ENCODE data around the gene M1AP.
"Not testable (repeated sequence)": the region's sequence is repeated elsewhere in the genome, so short reads cannot be mapped to it uniquely, and the experiment has no call there.

M1AP gene

DNA sequence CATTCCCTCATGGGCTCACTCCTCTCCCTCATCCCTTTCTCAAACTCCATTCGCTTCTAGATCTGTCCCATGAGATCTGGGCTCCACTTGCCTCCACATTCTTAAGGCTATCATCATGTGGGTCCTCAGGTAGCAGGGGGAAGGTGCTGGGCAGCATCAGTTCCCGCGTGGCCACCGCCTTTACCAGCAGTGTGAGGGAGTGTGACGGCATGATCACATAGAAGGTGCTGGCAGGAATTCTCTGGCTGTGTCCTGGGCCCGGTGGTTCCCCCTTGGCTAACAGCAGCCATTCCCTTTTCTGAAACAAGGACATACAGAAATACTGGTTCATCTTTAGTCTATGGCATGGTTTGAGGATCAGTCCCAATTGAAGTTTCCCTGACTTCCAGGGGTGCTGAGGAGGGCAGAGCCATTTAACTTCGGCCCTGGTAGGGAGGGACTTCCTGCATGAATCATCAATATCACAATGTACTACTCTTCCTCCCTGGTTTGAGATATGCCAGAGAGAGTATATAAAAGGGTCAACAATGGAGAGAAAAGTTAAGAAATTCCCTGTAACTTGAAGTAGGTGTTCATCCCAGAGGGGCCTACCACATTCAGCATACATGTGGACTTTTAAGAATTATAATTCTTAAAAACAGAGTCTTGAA lies 85.9 kb downstream of the M1AP start:
- no peaks in the 10 kb centered on the region for H3K9me3 ChIP-seq (ENCODE audit: low read depth, low read length)
- DNase-seq (ENCODE audit: low read depth, low spot score), result no peak
- H3K4me3 ChIP-seq, result no peak overlapping the region
- no peak overlapping the region for H3K9ac ChIP-seq (ENCODE audit: insufficient read length)
- TF ChIP-seq EZH2 (IDR thresholded peaks at IDR 0.05), result no peak
- H3K36me3 ChIP-seq (ENCODE audit: insufficient read depth, low read length), result no peaks in the 10 kb centered on the region
- H3K27ac ChIP-seq, result no peak overlapping the region

DNA sequence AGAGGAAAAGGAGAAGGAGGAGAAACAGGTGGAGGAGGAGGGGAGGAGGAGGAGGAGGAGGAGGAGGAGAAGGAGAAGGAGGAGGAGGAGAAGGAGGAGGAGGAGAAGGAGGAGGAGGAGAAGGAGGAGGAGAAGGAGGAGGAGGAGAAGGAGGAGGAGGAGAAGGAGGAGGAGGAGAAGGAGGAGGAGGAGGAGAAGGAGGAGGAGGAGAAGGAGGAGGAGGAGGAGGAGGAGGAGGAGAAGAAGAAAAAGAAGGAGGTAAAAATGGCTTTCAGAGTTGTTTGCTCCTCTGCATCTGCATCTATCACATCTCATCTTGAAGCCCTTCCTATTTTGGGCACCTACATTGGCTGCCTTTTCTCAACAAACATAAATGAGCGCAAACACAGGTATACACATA lies 87.1 kb downstream of the M1AP start:
- not testable (repeated sequence) for H3K27ac ChIP-seq; DNase-seq (ENCODE audit: low read depth, low spot score); H3K4me3 ChIP-seq; H3K9ac ChIP-seq (ENCODE audit: insufficient read length); H3K36me3 ChIP-seq (ENCODE audit: insufficient read depth, low read length); H3K9me3 ChIP-seq (ENCODE audit: low read depth, low read length)

DNA sequence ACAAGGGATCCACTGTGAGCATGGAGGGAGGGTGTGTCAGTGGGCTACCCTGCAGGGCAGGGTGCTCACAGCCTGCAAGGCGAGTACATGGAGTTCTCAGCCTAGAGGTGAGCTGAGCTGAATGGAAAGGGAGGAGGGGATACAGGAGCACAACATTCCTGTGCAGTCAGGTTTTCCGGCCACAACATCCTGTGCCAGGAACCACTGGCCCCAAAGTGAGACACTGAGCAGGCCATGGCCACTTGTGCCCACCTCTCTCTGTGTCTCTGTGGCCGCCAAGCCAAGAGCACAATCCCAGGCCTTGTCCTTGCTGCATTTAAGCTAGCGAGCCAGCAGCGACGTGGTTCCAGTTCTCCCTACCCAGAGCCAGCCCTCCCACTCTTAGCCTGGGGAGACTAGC lies 87.5 kb downstream of the M1AP start:
- no peak overlapping the region for H3K4me3 ChIP-seq
- H3K9ac ChIP-seq (ENCODE audit: insufficient read length), result no peak overlapping the region
- DNase-seq (ENCODE audit: low read depth, low spot score), result no peak
- no peaks in the 10 kb centered on the region for H3K9me3 ChIP-seq (ENCODE audit: low read depth, low read length)
- no peak for TF ChIP-seq EZH2 (IDR thresholded peaks at IDR 0.05)
- TF ChIP-seq FOXP2 (optimal IDR thresholded peaks at IDR 0.05; ENCODE audit: control extremely low read depth, extremely low read length, insufficient read depth), result no peak
- TF ChIP-seq POLR2AphosphoS5 (IDR thresholded peaks at IDR 0.05; ENCODE audit: borderline replicate concordance, low read depth, low read length), result no peak
- no peaks in the 10 kb centered on the region for H3K36me3 ChIP-seq (ENCODE audit: insufficient read depth, low read length)
- no peak overlapping the region for H3K27ac ChIP-seq

DNA sequence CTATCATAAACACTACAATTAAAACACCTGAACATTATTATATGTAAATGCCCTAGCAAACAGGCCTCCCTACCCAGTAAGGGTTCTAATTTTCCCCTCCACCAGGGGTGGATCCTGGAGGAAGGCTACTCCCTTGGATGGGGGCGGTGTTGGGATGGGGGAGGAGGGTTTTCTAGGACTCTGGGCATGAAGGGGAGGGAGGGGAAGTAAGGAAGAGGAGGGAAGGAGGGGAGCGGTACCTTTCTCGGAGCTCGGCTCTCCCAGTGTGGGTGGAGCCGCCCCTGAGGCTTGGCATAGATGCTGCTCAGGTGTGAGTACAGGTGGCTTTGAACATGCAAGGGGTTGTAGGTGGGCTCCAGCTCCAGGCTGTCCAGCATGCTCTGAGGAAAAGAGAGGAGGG lies 88.2 kb downstream of the M1AP start:
- DNase-seq (ENCODE audit: low read depth, low spot score), result no peak
- H3K9ac ChIP-seq (ENCODE audit: insufficient read length), result no peak overlapping the region
- no peaks in the 10 kb centered on the region for H3K9me3 ChIP-seq (ENCODE audit: low read depth, low read length)
- no peak overlapping the region for H3K4me3 ChIP-seq
- no peak for TF ChIP-seq FOXP2 (optimal IDR thresholded peaks at IDR 0.05; ENCODE audit: control extremely low read depth, extremely low read length, insufficient read depth)
- no peak for TF ChIP-seq POLR2AphosphoS5 (IDR thresholded peaks at IDR 0.05; ENCODE audit: borderline replicate concordance, low read depth, low read length)
- TF ChIP-seq EZH2 (IDR thresholded peaks at IDR 0.05), result no peak
- no peak overlapping the region for H3K27ac ChIP-seq
- H3K36me3 ChIP-seq (ENCODE audit: insufficient read depth, low read length), result no peaks in the 10 kb centered on the region

DNA sequence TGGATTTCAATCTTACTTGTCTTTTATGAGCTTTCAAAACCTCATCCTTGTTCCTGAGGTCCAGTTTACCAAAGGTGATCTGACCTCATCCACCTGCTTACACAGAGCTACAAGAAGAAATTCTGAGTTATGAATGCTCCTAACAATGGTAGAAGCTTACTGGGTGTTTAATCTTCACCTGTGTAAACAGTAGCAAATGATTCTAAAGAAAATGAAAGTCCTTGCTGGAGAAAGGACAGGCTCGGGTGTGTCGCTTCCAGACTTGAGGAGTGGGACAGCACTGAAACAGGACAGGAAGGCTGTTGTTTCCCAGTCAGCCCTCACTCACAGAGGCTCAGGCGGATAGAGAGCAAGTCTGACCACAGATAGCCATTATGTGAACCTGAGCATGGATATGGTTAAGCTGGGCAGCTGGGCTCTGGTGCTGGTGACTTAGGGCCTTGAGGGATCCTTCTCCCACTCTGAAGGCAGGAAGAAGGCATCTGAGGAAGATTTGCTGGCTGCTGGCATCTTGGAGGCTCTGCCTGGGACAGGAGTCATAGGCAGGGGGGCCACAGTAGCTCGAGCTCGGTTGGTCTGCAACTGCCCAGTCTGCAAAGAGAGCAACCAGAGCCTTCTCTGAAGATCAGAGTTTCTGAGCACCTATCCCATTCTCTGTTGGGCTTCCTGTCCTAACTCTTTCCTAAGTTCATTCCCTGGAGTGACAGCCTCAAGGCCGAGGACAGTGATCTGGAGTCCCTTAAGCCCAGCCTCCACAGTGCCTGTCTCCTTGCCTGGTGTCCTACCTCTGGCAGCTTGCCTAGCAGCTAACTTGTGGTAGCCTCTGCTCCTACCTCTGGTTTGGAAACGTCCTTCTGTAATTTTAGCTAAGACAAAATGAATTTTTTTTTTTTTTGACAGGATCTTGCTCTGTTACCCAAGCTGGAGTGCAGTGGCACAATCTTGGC lies 89.6 kb downstream of the M1AP start:
- Histone ChIP-seq H3K9ac (ENCODE audit: insufficient read length) (no peak overlapping the region), H3K4me3 (no peak overlapping the region), H3K27ac (no peak overlapping the region), H3K9me3 (ENCODE audit: low read depth, low read length) (no peaks in the 10 kb centered on the region), H3K36me3 (ENCODE audit: insufficient read depth, low read length) (no peaks in the 10 kb centered on the region)
- DNase-seq (ENCODE audit: low read depth, low spot score), result no peak
- TF ChIP-seq FOXP2 (optimal IDR thresholded peaks at IDR 0.05; ENCODE audit: control extremely low read depth, extremely low read length, insufficient read depth) (no peak), POLR2AphosphoS5 (IDR thresholded peaks at IDR 0.05; ENCODE audit: borderline replicate concordance, low read depth, low read length) (no peak), EZH2 (IDR thresholded peaks at IDR 0.05) (no peak)

DNA sequence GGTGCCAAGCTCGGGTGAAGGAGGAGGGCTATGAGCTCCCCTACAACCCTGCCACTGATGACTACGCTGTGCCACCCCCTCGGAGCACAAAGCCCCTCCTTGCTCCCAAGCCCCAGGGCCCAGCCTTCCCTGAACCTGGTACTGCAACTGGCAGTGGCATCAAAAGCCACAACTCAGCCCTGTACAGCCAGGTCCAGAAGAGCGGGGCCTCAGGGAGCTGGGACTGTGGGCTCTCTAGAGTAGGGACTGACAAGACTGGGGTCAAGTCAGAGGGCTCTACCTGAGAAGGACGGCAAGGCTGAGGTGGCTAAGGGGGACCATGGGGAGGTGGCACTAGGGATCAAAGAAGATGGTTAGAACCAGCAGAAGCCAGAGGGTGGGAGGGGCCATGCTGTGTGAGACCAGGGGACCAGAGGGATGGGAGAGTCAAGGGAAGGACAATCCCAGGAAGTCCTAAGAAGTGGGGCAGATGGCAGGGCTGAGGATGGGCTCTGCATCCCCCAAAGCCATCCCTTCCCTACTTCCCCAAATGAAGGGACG lies 91.2 kb downstream of the M1AP start:
- no peak for DNase-seq (ENCODE audit: low read depth, low spot score)
- TF ChIP-seq EZH2 (IDR thresholded peaks at IDR 0.05) (no peak), POLR2AphosphoS5 (IDR thresholded peaks at IDR 0.05; ENCODE audit: borderline replicate concordance, low read depth, low read length) (no peak), FOXP2 (optimal IDR thresholded peaks at IDR 0.05; ENCODE audit: control extremely low read depth, extremely low read length, insufficient read depth) (no peak)
- Histone ChIP-seq H3K4me3 (no peak overlapping the region), H3K27ac (no peak overlapping the region), H3K9me3 (ENCODE audit: low read depth, low read length) (no peaks in the 10 kb centered on the region), H3K9ac (ENCODE audit: insufficient read length) (no peak overlapping the region), H3K36me3 (ENCODE audit: insufficient read depth, low read length) (no peaks in the 10 kb centered on the region)

DNA sequence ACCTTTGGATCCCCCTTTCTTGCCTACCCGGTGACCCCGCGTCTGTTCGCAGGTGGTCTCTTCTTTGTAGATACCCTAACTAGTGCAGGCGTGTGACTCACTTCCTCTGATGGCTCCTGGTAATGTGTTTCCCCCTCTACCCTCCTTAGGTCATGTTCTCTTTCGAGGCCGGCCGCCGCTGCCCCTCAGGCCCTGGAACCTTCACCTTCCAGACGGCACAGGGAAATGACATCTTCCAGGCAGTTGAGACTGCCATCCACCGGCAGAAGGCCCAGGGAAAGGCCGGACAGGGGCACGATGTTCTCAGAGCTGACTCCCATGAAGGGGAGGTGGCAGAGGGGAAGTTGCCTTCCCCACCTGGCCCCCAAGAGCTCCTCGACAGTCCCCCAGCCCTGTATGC lies 92.0 kb downstream of the M1AP start:
- H3K4me3 ChIP-seq, result no peak overlapping the region
- no peak for DNase-seq (ENCODE audit: low read depth, low spot score)
- no peak overlapping the region for H3K27ac ChIP-seq
- no peak for TF ChIP-seq EZH2 (IDR thresholded peaks at IDR 0.05)
- no peak for TF ChIP-seq POLR2AphosphoS5 (IDR thresholded peaks at IDR 0.05; ENCODE audit: borderline replicate concordance, low read depth, low read length)
- TF ChIP-seq FOXP2 (optimal IDR thresholded peaks at IDR 0.05; ENCODE audit: control extremely low read depth, extremely low read length, insufficient read depth), result no peak
- H3K9ac ChIP-seq (ENCODE audit: insufficient read length), result no peak overlapping the region
- H3K9me3 ChIP-seq (ENCODE audit: low read depth, low read length), result no peaks in the 10 kb centered on the region
- H3K36me3 ChIP-seq (ENCODE audit: insufficient read depth, low read length), result no peaks in the 10 kb centered on the region

DNA sequence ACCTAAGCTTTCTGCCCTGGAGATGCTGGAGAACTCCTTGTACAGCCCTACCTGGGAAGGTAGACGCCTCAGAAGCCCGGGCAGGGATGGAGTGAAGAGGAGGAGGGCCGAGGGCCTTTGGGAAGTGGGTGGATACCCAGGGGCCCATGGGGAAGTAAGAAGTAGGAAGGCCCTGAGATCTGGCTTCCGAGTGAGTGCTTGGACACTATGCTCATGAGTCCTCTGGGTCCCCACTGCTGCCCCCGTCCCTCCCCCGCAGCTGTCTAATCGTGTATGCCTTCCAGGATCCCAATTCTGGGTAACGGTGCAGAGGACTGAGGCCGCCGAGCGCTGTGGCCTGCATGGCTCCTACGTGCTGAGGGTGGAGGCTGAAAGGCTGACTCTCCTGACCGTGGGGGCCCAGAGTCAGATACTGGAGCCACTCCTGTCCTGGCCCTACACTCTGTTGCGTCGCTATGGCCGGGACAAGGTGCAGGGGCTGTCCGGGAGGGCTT lies 92.5 kb downstream of the M1AP start:
- Histone ChIP-seq H3K9ac (ENCODE audit: insufficient read length) (no peak overlapping the region), H3K27ac (no peak overlapping the region), H3K36me3 (ENCODE audit: insufficient read depth, low read length) (no peaks in the 10 kb centered on the region), H3K9me3 (ENCODE audit: low read depth, low read length) (no peaks in the 10 kb centered on the region), H3K4me3 (no peak overlapping the region)
- DNase-seq (ENCODE audit: low read depth, low spot score), result no peak
- TF ChIP-seq POLR2AphosphoS5 (IDR thresholded peaks at IDR 0.05; ENCODE audit: borderline replicate concordance, low read depth, low read length) (no peak), EZH2 (IDR thresholded peaks at IDR 0.05) (no peak), FOXP2 (optimal IDR thresholded peaks at IDR 0.05; ENCODE audit: control extremely low read depth, extremely low read length, insufficient read depth) (no peak)
